ENCODE data around the gene CACNA2D3.

- TF ChIP-seq, protein P1, sequence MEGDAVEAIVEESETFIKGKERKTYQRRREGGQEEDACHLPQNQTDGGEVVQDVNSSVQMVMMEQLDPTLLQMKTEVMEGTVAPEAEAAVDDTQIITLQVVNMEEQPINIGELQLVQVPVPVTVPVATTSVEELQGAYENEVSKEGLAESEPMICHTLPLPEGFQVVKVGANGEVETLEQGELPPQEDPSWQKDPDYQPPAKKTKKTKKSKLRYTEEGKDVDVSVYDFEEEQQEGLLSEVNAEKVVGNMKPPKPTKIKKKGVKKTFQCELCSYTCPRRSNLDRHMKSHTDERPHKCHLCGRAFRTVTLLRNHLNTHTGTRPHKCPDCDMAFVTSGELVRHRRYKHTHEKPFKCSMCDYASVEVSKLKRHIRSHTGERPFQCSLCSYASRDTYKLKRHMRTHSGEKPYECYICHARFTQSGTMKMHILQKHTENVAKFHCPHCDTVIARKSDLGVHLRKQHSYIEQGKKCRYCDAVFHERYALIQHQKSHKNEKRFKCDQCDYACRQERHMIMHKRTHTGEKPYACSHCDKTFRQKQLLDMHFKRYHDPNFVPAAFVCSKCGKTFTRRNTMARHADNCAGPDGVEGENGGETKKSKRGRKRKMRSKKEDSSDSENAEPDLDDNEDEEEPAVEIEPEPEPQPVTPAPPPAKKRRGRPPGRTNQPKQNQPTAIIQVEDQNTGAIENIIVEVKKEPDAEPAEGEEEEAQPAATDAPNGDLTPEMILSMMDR (conservative IDR thresholded peaks at IDR 0.05 in 1 of 2, IDR thresholded peaks at IDR 0.05 in 1 of 2; ENCODE audit: extremely low read depth in 1 of 2, insufficient read depth in 1 of 2, low read depth in 1 of 2, low read length in 2 of 2): no peak
- TF ChIP-seq EZH2 (IDR thresholded peaks at IDR 0.05; ENCODE audit: borderline replicate concordance, low read length): no peak
These were observed 415.2 kb downstream of the CACNA2D3 start for GRCh38 chr3:54537506-54537905.
